PC-9 (cell line): ENCODE results near the gene TPRG1. TPM values are rescaled to one million over a fixed set of nuclear protein-coding genes. Genes with fewer than 3 reads are reported as not detected.

Experiments used
- BruUV-seq: library from RNA; stranded (reverse); fragments of 400-500 nt; replicated peaks from 2 replicates; lab custom pipeline; 2021; lab: Mats Ljungman, UMichigan
- CTCF ChIA-PET: fragments of 300-600 bp; sonication (Branson Sonifier 250); formaldehyde crosslinking; loops from one replicate; lab custom pipeline; 2022; ENCODE audit warnings: antibody characterized with exemption; lab: Charles Lee
- POLR2A ChIA-PET: fragments of 300-600 bp; sonication (Branson Sonifier 250); formaldehyde crosslinking; loops from one replicate; lab custom pipeline; 2022; ENCODE audit warnings: antibody characterized with exemption; ENCODE audit not compliant: unreplicated experiment; lab: Charles Lee
- DNase-seq, 2 experiments: peaks; one replicate each; pipeline versions ENCODE4 v3.0.0 to v3.0.0-alpha.2; 2015 to 2022; ENCODE audit warnings: mixed read lengths in 1 of 2
- H2AFZ ChIP-seq: fragments of 200-600 bp; sonication (generic); 2 replicates; pipeline ENCODE4 v1.8.1; 2017; ENCODE audit warnings: antibody characterized with exemption
- H3F3A ChIP-seq: fragments of 200-600 bp; sonication (generic); 2 replicates; pipeline ENCODE4 v1.8.1; 2017; ENCODE audit warnings: antibody characterized with exemption, mild to moderate bottlenecking, low read depth; ENCODE audit not compliant: insufficient read depth
- H3K27ac ChIP-seq: fragments of 200-600 bp; sonication (generic); 2 replicates; pipeline ENCODE4 v1.6.1; 2016; ENCODE audit warnings: mixed run types
- H3K27me3 ChIP-seq: fragments of 200-600 bp; sonication (generic); 2 replicates; pipeline ENCODE4 v1.6.1; 2016; ENCODE audit warnings: low read depth, mixed run types; ENCODE audit not compliant: insufficient read depth
- H3K36me3 ChIP-seq: fragments of 200-600 bp; sonication (generic); 2 replicates; pipeline ENCODE4 v1.6.1; 2016; ENCODE audit warnings: low read depth, mixed run types
- H3K4me1 ChIP-seq: fragments of 200-600 bp; sonication (generic); replicated peaks from 2 replicates; pipeline ENCODE4 v1.6.1; 2016; ENCODE audit warnings: mixed run types; ENCODE audit not compliant: insufficient read depth
- H3K4me2 ChIP-seq: fragments of 200-600 bp; sonication (generic); 2 replicates; pipeline ENCODE4 v1.6.1; 2017; ENCODE audit warnings: mixed run types
- H3K4me3 ChIP-seq: fragments of 200-600 bp; sonication (generic); 2 replicates; pipeline ENCODE4 v1.6.1; 2016; ENCODE audit warnings: mixed run types
- H3K79me2 ChIP-seq: fragments of 200-600 bp; sonication (generic); 2 replicates; pipeline ENCODE4 v1.6.1; 2017; ENCODE audit warnings: low read depth, mixed run types
- H3K9me2 ChIP-seq: fragments of 200-600 bp; sonication (generic); 2 replicates; pipeline ENCODE4 v1.8.1; 2017; ENCODE audit warnings: mild to moderate bottlenecking; ENCODE audit not compliant: insufficient read depth
- H3K9me3 ChIP-seq: fragments of 200-600 bp; sonication (generic); 2 replicates; pipeline ENCODE4 v1.8.1; 2016; ENCODE audit warnings: low read depth; ENCODE audit not compliant: insufficient read depth
- H4K20me1 ChIP-seq: fragments of 200-600 bp; sonication (generic); 2 replicates; pipeline ENCODE4 v1.8.1; 2017; ENCODE audit not compliant: insufficient read depth
- EZH2 ChIP-seq: fragments of 200-600 bp; sonication (generic); IDR thresholded peaks from 2 replicates; pipeline ENCODE4 v1.8.0; 2017; ENCODE audit warnings: antibody characterized with exemption, low read depth
- intact Hi-C: fragments of 100-400 bp; cut with micrococcal nuclease; formaldehyde crosslinking; loops from one replicate; pipeline ENCODE4 v1.10.0; 2022; ENCODE audit not compliant: unreplicated experiment
- total RNA-seq: library from RNA; stranded (reverse); gene quantifications from 2 replicates; pipeline ENCODE4 v1.2.3, GENCODE V29; 2021
- TF ChIP-seq, protein P1 (sequence below): fragments of 200-600 bp; sonication (generic); conservative IDR thresholded peaks from 2 replicates; pipeline ENCODE4 v1.6.1; 2017; ENCODE audit warnings: mixed run types, antibody characterized with exemption, mild to moderate bottlenecking, moderate library complexity

The TPRG1 gene
- total RNA-seq, 1 experiment from 2014 or later: 1.9 TPM

GRCh38 chr3:189308608-189309007 is 136.8 kb downstream of the TPRG1 start:
- CTCF ChIA-PET: no interaction called here
- Histone ChIP-seq H3K4me2 (no peak overlapping the region), H4K20me1 (no peaks in the 10 kb centered on the region), H3K27me3 (no peaks in the 10 kb centered on the region), H3K9me2 (no peaks in the 10 kb centered on the region), H3K4me3 (no peak overlapping the region), H3K27ac (no peak overlapping the region), H3F3A (peaks cover 34% of the 10 kb centered on the region), H3K36me3 (no peaks in the 10 kb centered on the region; the same call in 1 of the 2 replicates), H3K9me3 (peaks cover 36% of the 10 kb centered on the region), H2AFZ (no peak overlapping the region), H3K4me1 (peaks cover 33% of the 10 kb centered on the region), H3K79me2 (no peaks in the 10 kb centered on the region)
- POLR2A ChIA-PET: no interaction called here
- intact Hi-C loops: no loop called here
- DNase-seq: no peak
- no peak for TF ChIP-seq EZH2
- TF ChIP-seq, protein P1, sequence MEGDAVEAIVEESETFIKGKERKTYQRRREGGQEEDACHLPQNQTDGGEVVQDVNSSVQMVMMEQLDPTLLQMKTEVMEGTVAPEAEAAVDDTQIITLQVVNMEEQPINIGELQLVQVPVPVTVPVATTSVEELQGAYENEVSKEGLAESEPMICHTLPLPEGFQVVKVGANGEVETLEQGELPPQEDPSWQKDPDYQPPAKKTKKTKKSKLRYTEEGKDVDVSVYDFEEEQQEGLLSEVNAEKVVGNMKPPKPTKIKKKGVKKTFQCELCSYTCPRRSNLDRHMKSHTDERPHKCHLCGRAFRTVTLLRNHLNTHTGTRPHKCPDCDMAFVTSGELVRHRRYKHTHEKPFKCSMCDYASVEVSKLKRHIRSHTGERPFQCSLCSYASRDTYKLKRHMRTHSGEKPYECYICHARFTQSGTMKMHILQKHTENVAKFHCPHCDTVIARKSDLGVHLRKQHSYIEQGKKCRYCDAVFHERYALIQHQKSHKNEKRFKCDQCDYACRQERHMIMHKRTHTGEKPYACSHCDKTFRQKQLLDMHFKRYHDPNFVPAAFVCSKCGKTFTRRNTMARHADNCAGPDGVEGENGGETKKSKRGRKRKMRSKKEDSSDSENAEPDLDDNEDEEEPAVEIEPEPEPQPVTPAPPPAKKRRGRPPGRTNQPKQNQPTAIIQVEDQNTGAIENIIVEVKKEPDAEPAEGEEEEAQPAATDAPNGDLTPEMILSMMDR: no peak
- no TSS peak for BruUV-seq

GRCh38 chr3:189309400-189309975 is 137.7 kb downstream of the TPRG1 start:
- Histone ChIP-seq H3K27ac (no peak overlapping the region), H4K20me1 (no peaks in the 10 kb centered on the region), H3K36me3 (no peaks in the 10 kb centered on the region; the same call in 1 of the 2 replicates), H3K4me3 (no peak overlapping the region), H3K79me2 (no peaks in the 10 kb centered on the region), H3K9me3 (peaks cover 40% of the 10 kb centered on the region), H3K4me2 (no peak overlapping the region), H2AFZ (no peak overlapping the region), H3F3A (peaks cover 25% of the 10 kb centered on the region), H3K9me2 (no peaks in the 10 kb centered on the region), H3K4me1 (peaks cover 24% of the 10 kb centered on the region), H3K27me3 (no peaks in the 10 kb centered on the region)
- ChIA-PET CTCF (interaction anchor here (0.8 kb wide), 1 partner anchor 15 kb away, joined by 3 read pairs; no protein-coding TSS in a partner anchor), POLR2A (no interaction called here)
- intact Hi-C loops: no loop called here
- no TSS peak for BruUV-seq
- no peak for TF ChIP-seq EZH2
- TF ChIP-seq, protein P1: no peak
- DNase-seq: no peak

DNA sequence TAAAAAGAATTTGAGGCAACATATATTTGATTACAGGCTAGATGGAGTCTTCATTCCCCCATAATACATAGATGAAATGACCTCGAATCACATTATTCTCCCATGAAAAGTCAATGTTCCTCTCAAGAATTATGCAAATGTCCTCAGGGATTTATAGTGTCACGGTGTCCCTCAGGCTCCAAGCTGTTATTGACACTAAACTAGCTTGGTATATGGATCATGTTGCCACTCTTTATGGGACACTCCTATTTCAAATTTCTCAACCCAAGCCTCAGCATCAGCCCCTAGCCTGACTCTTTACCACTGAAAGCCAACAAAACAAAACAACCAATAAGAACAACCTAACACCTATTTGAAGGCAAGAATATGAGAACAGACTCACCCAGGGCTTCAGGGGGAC is 139.8 kb downstream of the TPRG1 start:
- TF ChIP-seq, protein P1: no peak
- TF ChIP-seq EZH2: no peak
- H3K36me3 ChIP-seq: peaks cover 5% of the 10 kb centered on the region
- H3K27me3 ChIP-seq: no peaks in the 10 kb centered on the region
- no TSS peak for BruUV-seq
- no peak overlapping the region for H2AFZ ChIP-seq
- H3K4me3 ChIP-seq: no peak overlapping the region
- no peak overlapping the region for H3K4me2 ChIP-seq
- H3K9me2 ChIP-seq: no peaks in the 10 kb centered on the region
- H3F3A ChIP-seq: peaks cover 18% of the 10 kb centered on the region
- no peak for DNase-seq
- H4K20me1 ChIP-seq: no peaks in the 10 kb centered on the region
- peaks cover 44% of the 10 kb centered on the region for H3K9me3 ChIP-seq
- ChIA-PET CTCF (no interaction called here), POLR2A (no interaction called here)
- no peaks in the 10 kb centered on the region for H3K79me2 ChIP-seq
- intact Hi-C loops: no loop called here
- no peak overlapping the region for H3K27ac ChIP-seq
- peaks cover 17% of the 10 kb centered on the region for H3K4me1 ChIP-seq
